DMS153 treated with DMSO at 0.1 percent for 48 hours (cell line): ENCODE results near the gene TAAR8.
"Not testable (repeated sequence)": the region's sequence is repeated elsewhere in the genome, so short reads cannot be mapped to it uniquely, and the experiment has no call there.

Experiments
- DNase-seq: peaks from one replicate; lab custom pipeline; 2025; ENCODE audit not compliant: unreplicated experiment; lab: John Stamatoyannopoulos, UW

Gene TAAR8

GRCh38 chr6:132552372-132552771 lies at the start of gene TAAR8:
TAAR8 (plus strand) TSS chr6:132552672; CDS start chr6:132552693, 21 bp downstream.
- DNase-seq = no peak

DNA sequence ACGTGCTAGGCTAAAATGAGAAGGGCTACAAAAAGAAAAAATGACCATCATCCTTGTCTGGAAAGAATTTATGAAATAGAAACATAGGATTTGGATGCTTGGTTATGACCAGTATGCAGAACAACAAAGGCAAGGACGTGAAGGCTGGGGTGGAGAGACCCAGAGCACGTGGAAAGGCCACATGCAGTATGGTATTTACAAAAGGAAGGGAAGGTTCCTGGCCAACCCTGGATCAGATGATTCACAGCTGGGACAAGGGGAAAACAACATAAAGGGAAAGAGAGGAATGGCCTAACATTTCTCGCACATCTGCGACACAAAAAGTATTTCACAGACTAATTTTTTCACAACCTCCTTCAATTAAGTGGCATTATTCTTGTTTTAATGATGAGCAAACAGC lies 47.7 kb upstream of the TAAR8 start:
- DNase-seq = no peak

DNA sequence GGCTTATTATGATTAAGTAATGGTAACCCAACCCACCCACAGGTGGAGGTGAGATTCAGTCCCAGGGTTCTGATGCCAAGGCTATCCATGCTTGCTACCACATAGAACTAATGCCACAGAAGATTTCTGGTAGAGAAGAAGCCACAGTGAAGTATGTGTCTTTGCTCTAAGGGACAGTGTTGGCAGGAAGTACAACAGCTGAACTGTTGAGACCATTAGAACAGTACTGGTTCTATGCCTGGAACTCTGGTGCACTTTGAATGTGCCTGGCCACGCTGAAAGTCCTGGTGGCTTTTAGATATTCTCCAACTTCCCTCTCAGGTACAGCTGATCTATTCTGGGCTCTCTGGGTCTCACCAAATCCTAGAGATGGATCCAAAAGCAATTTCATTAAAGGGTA lies 47.3 kb upstream of the TAAR8 start:
- no peak for DNase-seq

- no peak for DNase-seq
Observed at GRCh38 chr6:132506461-132506860, 46.0 kb upstream of the TAAR8 start.

DNA sequence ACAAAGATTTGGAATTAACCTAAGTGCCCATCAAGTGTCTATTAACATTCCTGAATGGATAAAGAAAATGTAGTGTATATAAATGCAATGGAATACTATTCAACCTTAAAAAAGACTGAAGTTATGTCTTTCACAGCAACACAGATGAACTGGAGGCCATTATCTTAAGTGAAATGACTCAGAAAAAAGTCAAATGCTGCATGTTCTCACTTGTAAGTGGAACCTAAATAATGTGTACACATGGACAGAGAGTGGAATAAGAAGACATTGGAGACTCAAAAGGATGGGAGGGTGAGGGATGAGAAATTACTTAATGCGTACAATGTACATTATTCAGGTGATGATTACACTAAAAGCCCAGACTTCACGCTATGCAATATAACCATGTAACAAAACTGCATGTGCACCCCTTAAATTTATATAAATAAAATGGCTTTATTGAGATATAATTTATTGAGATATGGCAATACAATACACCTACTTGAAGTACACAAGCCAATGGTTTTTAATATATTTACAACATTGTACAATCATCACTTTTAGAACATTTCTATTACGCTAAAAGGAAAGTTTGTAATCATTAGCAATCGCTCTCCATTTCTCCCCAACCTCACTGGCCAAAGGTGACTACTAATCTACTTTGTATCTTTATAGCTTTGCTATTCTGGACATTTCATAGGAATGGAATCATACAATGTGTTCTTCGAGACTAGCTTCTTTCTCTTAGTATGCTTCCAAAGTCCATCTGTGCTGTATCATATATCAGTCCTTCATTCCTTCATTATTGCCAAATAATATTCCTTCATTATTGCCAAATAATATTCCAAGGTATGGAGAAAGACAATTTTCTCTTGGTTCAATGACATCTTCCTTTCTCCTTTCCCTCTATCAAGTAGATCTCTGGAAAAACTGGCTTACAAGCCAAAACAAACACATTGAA lies 45.3 kb upstream of the TAAR8 start:
- DNase-seq = no peak

GRCh38 chr6:132511210-132511830 lies 41.2 kb upstream of the TAAR8 start:
- no peak for DNase-seq

GRCh38 chr6:132511831-132512220 lies 40.6 kb upstream of the TAAR8 start:
- no peak for DNase-seq

DNA sequence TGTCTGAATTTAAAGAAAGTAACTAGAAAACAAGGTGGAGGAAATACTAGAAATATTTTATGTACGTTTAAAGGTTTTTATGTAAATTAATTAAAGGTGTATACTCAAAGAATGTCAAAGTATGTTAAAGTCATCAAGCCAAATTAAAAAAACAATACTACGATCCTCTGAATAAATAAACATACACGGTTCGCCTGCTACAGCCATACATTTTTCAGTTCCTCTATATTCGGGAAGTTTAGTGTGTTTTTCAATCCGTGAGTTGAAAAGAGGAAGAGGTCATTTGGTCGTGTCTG lies 40.2 kb upstream of the TAAR8 start:
- no peak for DNase-seq

DNA sequence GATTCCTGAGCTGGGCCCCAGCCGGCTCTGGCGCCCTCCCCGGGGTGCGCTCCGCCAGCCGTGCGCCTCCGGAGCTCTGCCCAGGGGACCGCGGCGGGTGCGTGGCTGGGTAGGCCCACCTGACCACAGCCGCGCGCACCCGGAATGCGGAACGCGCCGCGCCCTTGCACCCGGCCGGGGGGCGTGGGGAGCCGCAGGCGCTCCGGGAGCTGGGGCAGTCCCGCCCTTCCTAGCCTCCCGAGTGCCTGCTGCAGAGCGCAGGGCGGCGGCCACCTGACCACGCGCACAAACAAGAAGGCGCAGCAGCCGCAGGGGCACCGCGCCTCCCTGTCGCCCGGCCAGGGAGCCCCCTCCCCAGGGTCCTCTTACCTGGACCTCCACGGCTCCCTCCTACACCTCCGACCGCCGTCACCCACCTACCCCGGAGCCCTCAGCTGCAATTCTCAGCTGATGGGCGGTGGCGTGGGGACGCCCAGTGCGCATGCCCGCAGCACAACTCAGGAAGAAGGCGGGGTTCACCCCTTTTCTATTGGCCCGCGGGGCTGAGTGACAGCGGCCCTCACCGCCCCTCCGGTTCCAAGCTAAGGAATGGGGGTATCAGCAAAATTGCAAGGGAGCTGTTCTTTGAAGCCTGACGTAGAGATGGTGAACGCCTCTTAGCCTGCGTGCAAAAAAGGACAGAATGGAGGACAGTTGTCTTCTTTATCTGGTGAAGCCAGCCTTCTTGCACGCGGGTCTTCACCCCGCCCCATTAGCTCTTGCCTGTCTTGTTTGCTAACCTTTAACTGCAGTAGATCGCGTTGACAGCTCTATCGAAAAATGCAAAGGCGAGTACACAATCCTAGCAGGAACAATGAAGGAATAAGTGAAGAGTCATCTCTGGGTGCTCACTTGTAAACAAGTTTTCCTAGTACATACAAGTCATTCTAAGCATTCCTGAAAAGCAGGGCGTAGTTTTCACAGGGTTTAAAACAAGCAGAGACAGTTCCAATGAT lies 39.5 kb upstream of the TAAR8 start, which contains the start of gene STX7:
STX7 (minus strand) TSS at position 479 of the 995 bp plus-strand sequence. CDS start 9,586 bp downstream, outside the sequence.
- peak; percentile 64 for DNase-seq

DNA sequence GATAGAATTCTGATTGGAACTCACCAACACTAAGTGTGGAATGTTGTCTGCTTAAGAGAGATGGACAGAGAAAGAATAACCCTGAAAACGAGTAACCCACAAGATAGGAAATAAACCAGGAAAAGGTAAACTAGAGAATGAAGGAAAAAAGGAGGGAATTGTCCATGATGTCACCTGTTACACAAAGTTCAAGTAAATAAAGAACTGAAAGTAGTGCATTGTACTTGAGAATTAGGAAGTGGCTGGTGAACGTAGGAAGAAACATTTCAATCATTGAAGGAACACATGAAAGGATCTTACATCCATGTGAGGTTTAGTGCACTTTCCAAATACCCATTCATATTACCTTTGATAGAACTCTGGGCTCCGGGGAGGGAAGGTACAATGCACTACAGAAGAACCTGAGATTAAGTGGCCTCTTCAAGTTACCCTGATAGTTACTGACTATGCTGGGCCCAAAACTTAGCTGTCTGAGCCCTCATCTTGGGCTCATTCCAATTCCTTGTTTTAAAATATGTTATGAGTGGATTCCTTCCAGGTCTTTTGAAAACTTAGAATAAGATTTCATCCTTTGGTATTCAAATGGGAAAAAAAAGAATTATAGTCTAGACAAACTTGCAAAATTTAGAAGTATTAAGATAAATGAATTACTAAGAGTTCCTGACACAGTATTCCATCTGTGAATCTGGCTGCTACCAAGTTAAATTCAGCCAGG lies 38.5 kb upstream of the TAAR8 start:
- no peak for DNase-seq

DNA sequence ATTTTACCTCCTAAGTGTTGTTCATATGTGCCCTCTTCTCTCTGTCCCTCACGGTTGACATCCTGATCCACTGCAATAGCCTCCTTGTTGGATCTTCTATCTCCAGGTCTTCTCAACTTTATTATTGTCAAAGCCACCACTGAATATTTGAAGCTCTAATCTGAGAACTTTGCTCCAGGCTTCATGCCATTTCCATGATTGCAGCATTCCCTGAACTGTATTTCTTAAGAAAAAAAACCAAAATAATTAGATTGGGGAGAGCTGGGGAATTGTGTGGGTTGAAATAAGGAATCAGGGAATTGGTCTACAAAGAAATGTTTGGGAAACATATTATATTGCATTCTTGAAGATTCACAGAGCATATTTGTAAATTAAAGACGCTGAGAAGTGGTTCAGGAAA lies 37.1 kb upstream of the TAAR8 start:
- no peak for DNase-seq

GRCh38 chr6:132520953-132521352 lies 31.5 kb upstream of the TAAR8 start:
- DNase-seq = no peak

- no peak for DNase-seq
Observed at GRCh38 chr6:132524646-132525045, 27.8 kb upstream of the TAAR8 start.

DNA sequence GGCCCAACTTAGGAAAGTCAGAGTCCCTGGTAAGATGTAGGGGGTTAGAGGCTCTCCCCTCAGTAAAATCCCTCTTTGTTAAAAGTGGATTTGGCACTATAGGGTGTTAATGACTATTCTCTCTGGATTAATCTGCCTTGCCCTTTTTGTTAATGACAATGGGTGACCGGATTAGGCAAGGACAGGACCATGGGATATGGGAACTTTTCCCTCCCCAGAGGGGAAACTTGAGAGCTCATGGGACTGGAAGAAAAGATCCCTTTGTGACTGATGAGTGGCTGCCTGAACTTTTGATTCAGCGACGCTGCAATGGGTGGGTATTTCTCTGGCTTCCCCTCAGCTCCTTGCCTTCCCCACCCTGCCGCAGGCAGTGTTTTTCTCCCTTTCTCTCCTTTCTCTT lies 26.6 kb upstream of the TAAR8 start:
- DNase-seq = no peak

DNA sequence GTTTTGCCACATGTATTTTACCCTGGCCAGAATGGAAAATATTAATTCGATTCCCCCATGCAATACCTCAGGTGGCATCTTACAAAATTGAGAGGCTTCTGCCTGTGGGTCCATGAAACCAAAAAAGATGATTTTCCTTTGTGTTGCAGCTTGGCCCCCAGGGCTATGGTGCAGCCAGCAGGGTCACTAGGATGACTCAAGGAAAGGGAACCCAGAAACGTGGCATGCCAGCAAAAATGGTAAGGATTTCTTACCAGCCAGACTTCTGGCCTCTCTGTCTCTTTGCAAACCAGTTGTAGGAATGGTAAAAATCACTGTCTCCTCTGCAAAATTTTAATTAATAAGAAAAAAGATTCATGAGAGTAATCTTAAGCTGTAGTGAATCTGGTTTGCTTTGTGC lies 26.0 kb upstream of the TAAR8 start:
- no peak for DNase-seq

- peak; percentile 19 for DNase-seq
Observed at GRCh38 chr6:132527791-132528190, 24.7 kb upstream of the TAAR8 start.

DNA sequence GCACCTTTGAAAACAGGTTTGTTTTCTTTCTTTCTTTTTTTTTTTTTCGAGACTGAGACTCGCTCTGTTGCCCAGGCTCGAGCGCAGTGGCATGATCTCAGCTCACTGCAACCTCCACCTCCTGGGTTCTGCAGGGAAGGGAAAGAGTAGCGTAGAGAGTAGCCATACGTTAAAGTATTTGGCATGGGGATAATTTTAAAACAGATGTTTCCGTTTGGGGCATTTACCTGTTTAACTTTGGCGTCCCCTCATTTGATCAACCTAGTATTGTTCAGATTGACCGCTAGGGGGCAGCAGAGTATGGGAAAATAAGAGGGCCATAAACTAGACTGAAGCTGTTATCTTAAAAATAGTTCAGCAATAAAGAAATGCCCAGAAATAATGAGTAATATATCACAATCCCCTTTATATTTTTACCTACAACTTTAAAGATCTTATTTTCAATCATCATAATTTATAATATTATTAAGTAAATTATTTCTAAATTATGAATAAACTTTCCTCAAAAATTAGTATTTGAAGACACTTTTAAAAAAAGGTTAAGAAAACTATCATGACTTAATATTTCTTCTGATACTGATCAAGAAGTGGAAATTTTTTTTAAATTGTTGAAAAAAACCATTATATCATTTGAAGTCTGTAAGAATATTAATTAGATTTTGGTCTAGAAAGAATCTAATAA lies 22.0 kb upstream of the TAAR8 start:
- DNase-seq = peak; percentile 55

DNA sequence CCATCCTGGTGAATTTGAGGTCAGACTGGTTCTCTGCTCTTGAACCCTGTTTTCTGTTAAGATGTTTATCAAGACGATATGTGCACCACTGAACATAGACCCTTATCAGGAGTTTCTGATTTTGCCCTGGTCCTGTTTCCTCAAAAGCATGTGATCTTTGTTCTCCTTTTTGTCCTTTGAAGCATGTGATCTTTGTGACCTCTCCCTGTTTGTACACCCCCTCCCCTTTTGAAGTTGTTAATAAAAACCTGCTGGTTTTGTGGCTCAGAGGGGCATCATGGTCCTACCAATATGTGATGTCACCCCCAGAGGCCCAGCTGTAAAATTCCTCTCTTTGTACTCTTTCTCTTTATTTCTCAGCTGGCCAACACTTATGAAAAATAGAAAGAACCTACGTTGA lies 17.9 kb upstream of the TAAR8 start:
- DNase-seq = not testable (repeated sequence)

GRCh38 chr6:132537145-132537544 lies 15.3 kb upstream of the TAAR8 start:
- DNase-seq = no peak

DNA sequence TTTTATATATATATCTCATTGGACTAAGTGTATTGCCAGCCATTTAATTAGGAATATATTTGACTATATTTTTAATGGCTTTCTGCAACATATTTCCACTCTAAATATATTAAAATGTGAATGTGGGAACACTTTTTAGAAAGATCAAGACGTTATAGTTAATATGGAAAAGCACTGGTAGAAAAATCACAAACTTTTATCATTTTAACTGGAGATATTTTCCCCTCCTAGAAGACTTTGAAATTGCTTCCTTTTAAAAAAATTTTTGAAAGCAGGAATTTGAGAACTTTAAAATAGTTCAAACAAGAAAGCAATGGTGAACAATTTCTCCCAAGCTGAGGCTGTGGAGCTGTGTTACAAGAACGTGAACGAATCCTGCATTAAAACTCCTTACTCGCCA lies 14.5 kb upstream of the TAAR8 start, which contains the start of gene TAAR9:
TAAR9 (plus strand) TSS at position 301 of the 400 bp plus-strand sequence; CDS start at position 314, 13 bp downstream.
- DNase-seq = no peak
